ENCODE measurements around the gene CAPN10.

Gene CAPN10

DNA sequence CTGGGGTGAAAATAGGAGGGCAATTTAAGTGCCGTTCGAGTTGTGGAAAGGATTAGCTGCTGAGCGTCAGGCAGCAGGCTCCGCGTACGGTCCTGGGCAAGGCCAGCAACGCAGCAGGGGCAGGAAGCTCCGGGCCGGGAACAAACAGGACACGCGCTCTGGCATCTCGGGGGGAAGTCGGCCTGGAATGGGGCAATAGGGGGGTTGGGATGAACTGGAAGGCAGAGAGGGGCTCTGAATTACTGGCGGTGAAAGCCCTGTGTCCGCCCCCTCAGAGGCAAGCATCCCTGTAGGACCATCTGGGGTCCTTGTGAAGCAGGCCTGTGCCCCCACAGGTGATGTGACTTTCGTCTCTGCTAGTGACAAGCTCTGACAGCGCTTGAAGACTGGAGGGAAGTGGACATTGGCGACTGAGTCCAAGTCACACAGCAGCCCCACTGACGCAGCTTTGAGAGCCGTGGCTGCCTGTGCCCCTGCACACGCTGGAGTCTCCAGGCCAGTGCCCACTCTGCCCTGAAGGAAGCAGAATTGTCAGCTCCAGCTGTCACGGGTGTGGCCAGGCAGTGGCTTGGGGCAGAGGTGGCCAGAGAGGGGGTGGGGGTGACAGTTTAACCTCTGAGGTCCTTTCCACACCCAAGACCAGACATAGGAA lies 61.1 kb downstream of the CAPN10 start:
- Histone ChIP-seq H3K27ac (ENCODE audit: insufficient read depth in 1 of 2, low read depth in 1 of 2, low read length in 2 of 2, poor library complexity in 1 of 2, severe bottlenecking in 2 of 2) (no peak overlapping the region), H3K4me3 (ENCODE audit: control insufficient read depth in 1 of 7, extremely low read depth in 1 of 7, insufficient read depth in 4 of 7, low read depth in 2 of 7, low read length in 6 of 7) (no peak overlapping the region), H3K4me1 (ENCODE audit: control extremely low read depth in 1 of 4, control insufficient read depth in 4 of 4, insufficient read depth in 4 of 4, low read length in 3 of 4) (peaks cover 0 to 2% (median 0%) of the 10 kb centered on the region in 4 experiments), H3K9me3 (ENCODE audit: control extremely low read depth in 1 of 5, control insufficient read depth in 4 of 5, insufficient read depth in 2 of 5, low read depth in 1 of 5, low read length in 4 of 5) (peaks cover 0 to 11% (median 4%) of the 10 kb centered on the region in 5 experiments), H3K36me3 (ENCODE audit: control insufficient read depth in 4 of 4, insufficient read depth in 4 of 4, low read length in 3 of 4) (no peaks in the 10 kb centered on the region), H3K27me3 (replicated peaks in 2 of 5; ENCODE audit: control insufficient read depth in 4 of 5, insufficient read depth in 5 of 5, low read length in 4 of 5) (peaks cover 0 to 71% (median 22%) of the 10 kb centered on the region in 5 experiments)
- ChIA-PET POLR2A (no interaction called here), CTCF (interaction anchor here (1.0 kb wide), 1 partner anchor 10 kb away, joined by 3 read pairs; no protein-coding TSS in a partner anchor)
- no peak for DNase-seq
- 91% methylated on average over 21 of the region's 22 CpGs for WGBS (ENCODE audit: insufficient coverage)

- Histone ChIP-seq H3K27me3 (replicated peaks in 2 of 5; ENCODE audit: control insufficient read depth in 4 of 5, insufficient read depth in 5 of 5, low read length in 4 of 5) (peaks cover 0 to 72% (median 22%) of the 10 kb centered on the region in 5 experiments), H3K27ac (ENCODE audit: insufficient read depth in 1 of 2, low read depth in 1 of 2, low read length in 2 of 2, poor library complexity in 1 of 2, severe bottlenecking in 2 of 2) (no peak overlapping the region), H3K9me3 (ENCODE audit: control extremely low read depth in 1 of 5, control insufficient read depth in 4 of 5, insufficient read depth in 2 of 5, low read depth in 1 of 5, low read length in 4 of 5) (peaks cover 0 to 11% (median 4%) of the 10 kb centered on the region in 5 experiments), H3K4me1 (ENCODE audit: control extremely low read depth in 1 of 4, control insufficient read depth in 4 of 4, insufficient read depth in 4 of 4, low read length in 3 of 4) (peaks cover 0 to 2% (median 0%) of the 10 kb centered on the region in 4 experiments), H3K36me3 (ENCODE audit: control insufficient read depth in 4 of 4, insufficient read depth in 4 of 4, low read length in 3 of 4) (no peaks in the 10 kb centered on the region), H3K4me3 (ENCODE audit: control insufficient read depth in 1 of 7, extremely low read depth in 1 of 7, insufficient read depth in 4 of 7, low read depth in 2 of 7, low read length in 6 of 7) (no peak overlapping the region)
- DNase-seq: no peak
- 91% methylated on average over 6 of the region's 6 CpGs for WGBS (ENCODE audit: insufficient coverage)
- POLR2A ChIA-PET: no interaction called here
- CTCF ChIA-PET: interaction anchor here (1.0 to 1.8 kb wide), 3 partner anchors 10 to 83 kb away, joined by 3 to 6 read pairs (median 4); partner anchors contain the start of gene CAPN10
Observed at GRCh38 chr2:240648155-240648649, 61.7 kb downstream of the CAPN10 start.

Data from common myeloid progenitor, CD34-positive (primary cell).